Epithelial cell of esophagus (primary cell): ENCODE data around the gene ATP2B3.

Experiments
- DNase-seq: peaks from one replicate; pipeline ENCODE4 v3.0.0; 2010; ENCODE audit warnings: low read depth
- H3K4me3 ChIP-seq: 2 replicates; pipeline ENCODE4 v1.5.1; 2011; ENCODE audit warnings: mild to moderate bottlenecking, low read length, control low read depth
- CTCF ChIP-seq: IDR thresholded peaks from 2 replicates; pipeline ENCODE4 v1.5.1; 2011; ENCODE audit warnings: low read depth, mild to moderate bottlenecking, low read length, control low read depth, inconsistent platforms; ENCODE audit not compliant: insufficient read depth; ENCODE audit errors: missing control alignments

The ATP2B3 gene

GRCh38 chrX:153551135-153551534 lies 33.7 kb downstream of the ATP2B3 start:
- peak; percentile 37 for DNase-seq
- TF ChIP-seq CTCF = no peak
- no peak overlapping the region for H3K4me3 ChIP-seq

GRCh38 chrX:153554519-153555167 lies 37.2 kb downstream of the ATP2B3 start:
- TF ChIP-seq CTCF = peak; percentile 67
- peak; percentile 59 for DNase-seq
- no peak overlapping the region for H3K4me3 ChIP-seq

GRCh38 chrX:153556767-153557166 lies 39.3 kb downstream of the ATP2B3 start:
- no peak overlapping the region for H3K4me3 ChIP-seq
- no peak for TF ChIP-seq CTCF
- no peak for DNase-seq

GRCh38 chrX:153557618-153558355 lies 40.3 kb downstream of the ATP2B3 start:
- no peak overlapping the region for H3K4me3 ChIP-seq
- no peak for DNase-seq
- TF ChIP-seq CTCF = no peak

GRCh38 chrX:153560000-153560399 lies 42.6 kb downstream of the ATP2B3 start:
- no peak overlapping the region for H3K4me3 ChIP-seq
- no peak for DNase-seq
- no peak for TF ChIP-seq CTCF

- no peak for DNase-seq
- H3K4me3 ChIP-seq = no peak overlapping the region
- TF ChIP-seq CTCF = no peak
These were observed 43.0 kb downstream of the ATP2B3 start for GRCh38 chrX:153560466-153560865.
